Liver (tissue), 9 donors: ENCODE results near the gene RTL10. TPM values are rescaled to one million over a fixed set of nuclear protein-coding genes. Genes with fewer than 3 reads are reported as not detected.

Experiments
- DNase-seq: peaks from one replicate; pipeline ENCODE4 v3.0.0-alpha.2; 2017; ENCODE audit warnings: low spot score
- H3K27ac ChIP-seq, 2 donors: one replicate each; pipeline ENCODE4 v1.7.0; 2013; ENCODE audit warnings: inconsistent platforms in 2 of 2, low read length in 2 of 2, control low read depth in 1 of 2, low read depth in 1 of 2, mild to moderate bottlenecking in 1 of 2
- H3K27me3 ChIP-seq, 4 donors: one replicate each; pipeline versions ENCODE4 v1.6.1 to v1.7.0; 2013; ENCODE audit warnings: low read length in 3 of 4, inconsistent platforms in 1 of 4, mild to moderate bottlenecking in 1 of 4, moderate library complexity in 1 of 4; ENCODE audit not compliant: control insufficient read depth in 4 of 4, insufficient read depth in 4 of 4
- H3K36me3 ChIP-seq, 4 donors: one replicate each; pipeline versions ENCODE4 v1.6.1 to v1.7.0; 2013; ENCODE audit warnings: low read length in 3 of 4, mild to moderate bottlenecking in 3 of 4, low read depth in 1 of 4, moderate library complexity in 1 of 4; ENCODE audit not compliant: control insufficient read depth in 4 of 4, insufficient read depth in 3 of 4
- H3K4me1 ChIP-seq, 4 donors: one replicate each; pipeline versions ENCODE4 v1.6.1 to v1.7.0; 2013; ENCODE audit warnings: low read length in 3 of 4, mild to moderate bottlenecking in 3 of 4, moderate library complexity in 1 of 4; ENCODE audit not compliant: control insufficient read depth in 4 of 4, insufficient read depth in 4 of 4
- H3K4me3 ChIP-seq, 3 donors: one replicate each; pipeline versions ENCODE4 v1.6.1 to v1.7.0; 2013; ENCODE audit warnings: low read length in 3 of 3, control low read depth in 1 of 3, low read depth in 1 of 3, mild to moderate bottlenecking in 1 of 3
- H3K9ac ChIP-seq, 2 donors: one replicate each; pipeline ENCODE4 v1.7.0; 2013; ENCODE audit warnings: low read length in 2 of 2, mild to moderate bottlenecking in 2 of 2, moderate library complexity in 2 of 2, control low read depth in 1 of 2, low read depth in 1 of 2
- H3K9me3 ChIP-seq, 4 donors: one replicate each; pipeline versions ENCODE4 v1.6.1 to v1.7.0; 2013; ENCODE audit warnings: low read length in 3 of 4; ENCODE audit not compliant: control insufficient read depth in 4 of 4
- FOXA1 ChIP-seq: IDR thresholded peaks from 2 replicates; pipeline ENCODE4 v1.6.1; 2016; ENCODE audit warnings: antibody characterized with exemption
- GABPA ChIP-seq, 2 donors: IDR thresholded peaks in 1 of 2; conservative IDR thresholded peaks in 1 of 2; 2 replicates each; pipeline ENCODE4 v1.6.1; 2016; ENCODE audit warnings: antibody characterized with exemption in 2 of 2, mild to moderate bottlenecking in 1 of 2, moderate library complexity in 1 of 2
- JUND ChIP-seq, 2 donors: IDR thresholded peaks; 2 replicates each; pipeline ENCODE4 v1.6.1; 2016; ENCODE audit warnings: antibody characterized with exemption in 2 of 2
- NR2F2 ChIP-seq: IDR thresholded peaks from 2 replicates; pipeline ENCODE4 v1.6.1; 2016; ENCODE audit warnings: antibody characterized with exemption
- RAD21 ChIP-seq, 2 donors: IDR thresholded peaks; 2 replicates each; pipeline ENCODE4 v1.6.1; 2016; ENCODE audit warnings: antibody characterized with exemption in 2 of 2, mild to moderate bottlenecking in 2 of 2
- RXRA ChIP-seq, 2 donors: IDR thresholded peaks; 2 replicates each; pipeline ENCODE4 v1.6.1; 2017 to 2018; ENCODE audit warnings: antibody characterized with exemption in 2 of 2, mild to moderate bottlenecking in 1 of 2
- SP1 ChIP-seq: IDR thresholded peaks from 2 replicates; pipeline ENCODE4 v1.6.1; 2018; ENCODE audit warnings: antibody characterized with exemption, mild to moderate bottlenecking
- TAF1 ChIP-seq: conservative IDR thresholded peaks from 2 replicates; pipeline ENCODE4 v1.6.1; 2016; ENCODE audit warnings: antibody characterized with exemption, mild to moderate bottlenecking
- WGBS: extraction: QIAGEN DNeasy Blood & Tissue Kit; methylation state at CpG from one replicate; pipeline ENCODE4 v1.1.7; 2013; 5-methylcytosine and 5-hydroxymethylcytosine counted together
- polyA plus RNA-seq, 2 donors: library from polyadenylated mRNA; stranded (reverse) in 1 of 2; unstranded in 1 of 2; fragments of 200-250 nt in 1 of 2; fragments of >200 nt in 1 of 2; fragmentation: Nextera tagmentation in 1 of 2; extraction: Ambion mirVana in 1 of 2; gene quantifications; one replicate each; pipeline versions ENCODE4 v1.2.1 to v1.2.3, GENCODE V29; 2013 to 2015
- total RNA-seq, 2 donors: library from RNA; depleted of rRNA; stranded (reverse); fragments of >200 nt; gene quantifications; one replicate each; pipeline ENCODE4 v1.2.3, GENCODE V29; 2014
- TF ChIP-seq, protein P1 (sequence below): IDR thresholded peaks from 2 replicates; pipeline ENCODE4 v1.6.1; 2016; ENCODE audit warnings: antibody characterized with exemption
- TF ChIP-seq, protein P2 (sequence below): IDR thresholded peaks from 2 replicates; pipeline ENCODE4 v1.6.1; 2016; ENCODE audit warnings: antibody characterized with exemption
- TF ChIP-seq, protein P3 (sequence below): fragments of 150-350 bp; IDR thresholded peaks from 2 replicates; pipeline ENCODE4 v1.5.1; 2017; ENCODE audit warnings: improper control_type of control experiment, low read depth, low read length; ENCODE audit not compliant: missing input control
- TF ChIP-seq, protein P4 (sequence below): IDR thresholded peaks from 2 replicates; pipeline ENCODE4 v1.6.1; 2016; ENCODE audit warnings: antibody characterized with exemption
- donor health status: healthy.
- donor health status: healthy.
- donor health status: healthy.
- donor health status: healthy.
- donor health status: healthy.

The RTL10 gene
- total and polyA plus RNA-seq, 4 donors, result 4.2 to 8.3 (median 7.4) TPM

DNA sequence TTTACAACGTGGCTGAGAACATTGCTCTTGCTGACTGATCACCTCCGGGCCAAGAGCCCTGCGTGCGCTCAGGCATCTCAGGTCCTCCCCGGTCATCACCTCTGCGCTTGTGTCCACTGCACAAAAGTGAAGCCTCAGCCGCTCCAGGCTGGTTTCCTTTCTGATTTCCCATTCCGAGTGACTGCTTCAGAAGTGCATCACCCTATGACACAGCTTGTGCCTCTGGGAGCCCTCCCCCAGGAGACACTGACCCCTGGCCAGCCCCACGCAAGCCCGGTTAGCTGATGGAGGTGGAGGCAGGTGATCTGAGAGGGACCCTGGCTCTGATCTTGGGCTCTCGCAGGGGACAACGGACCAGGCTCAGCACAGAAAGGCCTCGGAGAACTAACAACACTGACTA is 38.3 kb upstream of the RTL10 start:
- no peak overlapping the region for H3K4me3 ChIP-seq
- no peak overlapping the region for H3K9ac ChIP-seq
- no peaks in the 10 kb centered on the region for H3K9me3 ChIP-seq
- H3K27ac ChIP-seq, result no peak overlapping the region
- DNase-seq, result no peak
- peaks cover 0 to 3% (median 0%) of the 10 kb centered on the region in 4 donors for H3K4me1 ChIP-seq
- no peaks in the 10 kb centered on the region for H3K27me3 ChIP-seq
- TF ChIP-seq, protein P1, sequence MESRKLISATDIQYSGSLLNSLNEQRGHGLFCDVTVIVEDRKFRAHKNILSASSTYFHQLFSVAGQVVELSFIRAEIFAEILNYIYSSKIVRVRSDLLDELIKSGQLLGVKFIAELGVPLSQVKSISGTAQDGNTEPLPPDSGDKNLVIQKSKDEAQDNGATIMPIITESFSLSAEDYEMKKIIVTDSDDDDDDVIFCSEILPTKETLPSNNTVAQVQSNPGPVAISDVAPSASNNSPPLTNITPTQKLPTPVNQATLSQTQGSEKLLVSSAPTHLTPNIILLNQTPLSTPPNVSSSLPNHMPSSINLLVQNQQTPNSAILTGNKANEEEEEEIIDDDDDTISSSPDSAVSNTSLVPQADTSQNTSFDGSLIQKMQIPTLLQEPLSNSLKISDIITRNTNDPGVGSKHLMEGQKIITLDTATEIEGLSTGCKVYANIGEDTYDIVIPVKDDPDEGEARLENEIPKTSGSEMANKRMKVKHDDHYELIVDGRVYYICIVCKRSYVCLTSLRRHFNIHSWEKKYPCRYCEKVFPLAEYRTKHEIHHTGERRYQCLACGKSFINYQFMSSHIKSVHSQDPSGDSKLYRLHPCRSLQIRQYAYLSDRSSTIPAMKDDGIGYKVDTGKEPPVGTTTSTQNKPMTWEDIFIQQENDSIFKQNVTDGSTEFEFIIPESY, result no peak
- TF ChIP-seq RAD21 (IDR thresholded peaks at IDR 0.05) (no peak), RXRA (IDR thresholded peaks at IDR 0.05) (no peak), JUND (IDR thresholded peaks at IDR 0.05) (no peak), GABPA (IDR thresholded peaks at IDR 0.05 in 1 of 2, conservative IDR thresholded peaks at IDR 0.05 in 1 of 2) (no peak), FOXA1 (no peak), SP1 (no peak), TAF1 (no peak), NR2F2 (no peak)
- TF ChIP-seq, protein P2, sequence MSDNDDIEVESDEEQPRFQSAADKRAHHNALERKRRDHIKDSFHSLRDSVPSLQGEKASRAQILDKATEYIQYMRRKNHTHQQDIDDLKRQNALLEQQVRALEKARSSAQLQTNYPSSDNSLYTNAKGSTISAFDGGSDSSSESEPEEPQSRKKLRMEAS, result no peak
- TF ChIP-seq, protein P3, sequence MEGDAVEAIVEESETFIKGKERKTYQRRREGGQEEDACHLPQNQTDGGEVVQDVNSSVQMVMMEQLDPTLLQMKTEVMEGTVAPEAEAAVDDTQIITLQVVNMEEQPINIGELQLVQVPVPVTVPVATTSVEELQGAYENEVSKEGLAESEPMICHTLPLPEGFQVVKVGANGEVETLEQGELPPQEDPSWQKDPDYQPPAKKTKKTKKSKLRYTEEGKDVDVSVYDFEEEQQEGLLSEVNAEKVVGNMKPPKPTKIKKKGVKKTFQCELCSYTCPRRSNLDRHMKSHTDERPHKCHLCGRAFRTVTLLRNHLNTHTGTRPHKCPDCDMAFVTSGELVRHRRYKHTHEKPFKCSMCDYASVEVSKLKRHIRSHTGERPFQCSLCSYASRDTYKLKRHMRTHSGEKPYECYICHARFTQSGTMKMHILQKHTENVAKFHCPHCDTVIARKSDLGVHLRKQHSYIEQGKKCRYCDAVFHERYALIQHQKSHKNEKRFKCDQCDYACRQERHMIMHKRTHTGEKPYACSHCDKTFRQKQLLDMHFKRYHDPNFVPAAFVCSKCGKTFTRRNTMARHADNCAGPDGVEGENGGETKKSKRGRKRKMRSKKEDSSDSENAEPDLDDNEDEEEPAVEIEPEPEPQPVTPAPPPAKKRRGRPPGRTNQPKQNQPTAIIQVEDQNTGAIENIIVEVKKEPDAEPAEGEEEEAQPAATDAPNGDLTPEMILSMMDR, result no peak
- TF ChIP-seq, protein P4, sequence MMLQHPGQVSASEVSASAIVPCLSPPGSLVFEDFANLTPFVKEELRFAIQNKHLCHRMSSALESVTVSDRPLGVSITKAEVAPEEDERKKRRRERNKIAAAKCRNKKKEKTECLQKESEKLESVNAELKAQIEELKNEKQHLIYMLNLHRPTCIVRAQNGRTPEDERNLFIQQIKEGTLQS, result no peak
- 89% methylated on average over 13 of the region's 13 CpGs for WGBS
- H3K36me3 ChIP-seq, result peaks cover 2 to 38% (median 12%) of the 10 kb centered on the region in 4 donors

DNA sequence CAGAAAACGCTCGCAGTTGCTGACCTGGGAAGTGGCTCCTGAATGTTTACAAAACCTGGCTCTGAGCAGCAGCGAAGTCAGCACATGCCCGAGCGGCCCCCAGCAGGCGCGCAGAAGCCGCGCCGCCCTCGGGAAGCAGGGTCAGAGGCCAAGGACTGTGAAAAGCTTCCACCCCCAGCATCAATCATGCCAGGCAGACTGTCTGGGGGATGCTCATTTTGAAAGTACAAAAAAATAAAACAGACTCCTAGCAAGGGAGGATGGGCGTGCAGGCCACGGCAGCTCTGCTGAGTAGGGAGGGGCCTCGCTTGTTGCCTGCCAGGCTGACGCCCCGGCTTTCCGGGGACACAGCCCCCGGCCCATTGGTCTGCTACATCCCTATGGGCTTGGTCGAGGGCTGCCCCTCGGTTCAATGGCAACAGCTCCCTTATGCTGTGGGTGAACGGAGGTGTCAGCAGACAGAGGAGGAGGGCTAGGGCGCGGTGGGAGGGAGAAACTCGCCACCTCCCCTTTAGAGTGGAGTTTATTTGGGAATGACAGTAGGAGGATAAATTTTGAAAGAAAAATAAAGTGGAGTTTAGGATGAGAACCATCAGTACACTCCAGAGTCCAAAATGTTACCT is 37.7 kb upstream of the RTL10 start:
- no peak for DNase-seq
- TF ChIP-seq NR2F2 (peak; percentile 71), JUND (IDR thresholded peaks at IDR 0.05) (no peak)
- peaks cover 2 to 34% (median 11%) of the 10 kb centered on the region in 4 donors for H3K36me3 ChIP-seq
- H3K4me3 ChIP-seq, result no peak overlapping the region
- no peak overlapping the region for H3K9ac ChIP-seq
- 73% methylated on average over 24 of the region's 24 CpGs for WGBS
- H3K27me3 ChIP-seq, result no peaks in the 10 kb centered on the region
- H3K27ac ChIP-seq, result no peak overlapping the region
- H3K9me3 ChIP-seq, result no peaks in the 10 kb centered on the region
- H3K4me1 ChIP-seq, result peaks cover 0 to 3% (median 0%) of the 10 kb centered on the region in 4 donors
